Ovary (tissue), 3 donors: Measurements from ENCODE around the gene TXN2.
A peak's percentile ranks its signal among the peaks of the same experiment; 100 is the strongest.

Experiments
- CTCF ChIP-seq, 3 donors: fragments of 450-650 bp in 2 of 3; fragments of 200-600 bp in 1 of 3; IDR thresholded peaks; one replicate each; pipeline versions ENCODE4 v1.5.1 to v1.8.0; 2016 to 2022; ENCODE audit warnings: antibody characterized with exemption in 3 of 3, mild to moderate bottlenecking in 1 of 3
- POLR2A ChIP-seq: fragments of 450-650 bp; IDR thresholded peaks from one replicate; pipeline ENCODE4 v1.6.1; 2017; ENCODE audit warnings: antibody characterized with exemption, mild to moderate bottlenecking, moderate library complexity
- donor health status: DM: no; HTN: no; CAD: no.

- peak in 1 of 3 donors; percentile 7 for TF ChIP-seq CTCF (IDR thresholded peaks at IDR 0.05)
- no peak for TF ChIP-seq POLR2A
Measured at GRCh38 chr22:36439481-36440271, 41.8 kb downstream of the TXN2 start.
